ENCODE data around the gene SLC13A2. TPM values are rescaled to one million over a fixed set of nuclear protein-coding genes. Genes with fewer than 3 reads are reported as not detected.

Gene SLC13A2
- total RNA-seq, 1 donor from 2014 or later, result 0.87 TPM

DNA sequence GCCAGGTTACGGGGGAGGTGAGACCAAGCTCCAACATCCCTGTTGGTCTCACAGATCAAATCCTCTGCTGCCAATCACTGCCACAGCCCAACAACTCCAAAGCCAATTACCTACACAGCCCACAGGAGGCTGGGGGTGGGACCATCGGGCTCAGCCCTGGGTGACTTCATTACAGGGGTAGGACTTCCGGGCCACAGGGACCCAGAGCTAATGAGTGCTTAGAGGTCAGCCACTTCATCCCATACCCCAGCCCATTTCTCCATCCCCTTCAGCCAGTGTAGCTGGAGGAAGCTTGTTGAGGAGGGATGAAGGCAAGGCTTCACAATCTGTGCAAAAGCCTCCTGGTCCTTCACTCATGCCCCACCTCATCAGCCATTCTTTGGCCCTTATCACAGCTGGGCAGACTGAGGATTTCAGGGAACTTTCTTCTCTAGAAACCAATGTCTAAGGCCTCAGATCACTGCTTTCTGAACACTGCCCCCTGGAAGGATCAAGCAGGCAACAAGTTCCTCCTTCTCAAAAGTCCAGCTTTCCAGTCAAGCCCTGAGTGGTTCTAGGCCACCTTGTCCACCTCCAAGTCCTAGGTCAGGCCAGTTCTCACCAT is 38.5 kb downstream of the SLC13A2 start:
- TF ChIP-seq, protein P1, sequence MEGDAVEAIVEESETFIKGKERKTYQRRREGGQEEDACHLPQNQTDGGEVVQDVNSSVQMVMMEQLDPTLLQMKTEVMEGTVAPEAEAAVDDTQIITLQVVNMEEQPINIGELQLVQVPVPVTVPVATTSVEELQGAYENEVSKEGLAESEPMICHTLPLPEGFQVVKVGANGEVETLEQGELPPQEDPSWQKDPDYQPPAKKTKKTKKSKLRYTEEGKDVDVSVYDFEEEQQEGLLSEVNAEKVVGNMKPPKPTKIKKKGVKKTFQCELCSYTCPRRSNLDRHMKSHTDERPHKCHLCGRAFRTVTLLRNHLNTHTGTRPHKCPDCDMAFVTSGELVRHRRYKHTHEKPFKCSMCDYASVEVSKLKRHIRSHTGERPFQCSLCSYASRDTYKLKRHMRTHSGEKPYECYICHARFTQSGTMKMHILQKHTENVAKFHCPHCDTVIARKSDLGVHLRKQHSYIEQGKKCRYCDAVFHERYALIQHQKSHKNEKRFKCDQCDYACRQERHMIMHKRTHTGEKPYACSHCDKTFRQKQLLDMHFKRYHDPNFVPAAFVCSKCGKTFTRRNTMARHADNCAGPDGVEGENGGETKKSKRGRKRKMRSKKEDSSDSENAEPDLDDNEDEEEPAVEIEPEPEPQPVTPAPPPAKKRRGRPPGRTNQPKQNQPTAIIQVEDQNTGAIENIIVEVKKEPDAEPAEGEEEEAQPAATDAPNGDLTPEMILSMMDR (IDR thresholded peaks at IDR 0.05), result no peak
- H3K9me3 ChIP-seq, result no peaks in the 10 kb centered on the region
- peaks cover 5% of the 10 kb centered on the region for H3K27me3 ChIP-seq
- no peaks in the 10 kb centered on the region for H3K4me1 ChIP-seq
- DNase-seq (no peak), ATAC-seq (no peak)
- intact Hi-C loops (cut with DNase I), result no loop called here
- H3K27ac ChIP-seq, result no peak overlapping the region
- H3K36me3 ChIP-seq, result no peaks in the 10 kb centered on the region
- H3K4me3 ChIP-seq, result no peak overlapping the region

DNA sequence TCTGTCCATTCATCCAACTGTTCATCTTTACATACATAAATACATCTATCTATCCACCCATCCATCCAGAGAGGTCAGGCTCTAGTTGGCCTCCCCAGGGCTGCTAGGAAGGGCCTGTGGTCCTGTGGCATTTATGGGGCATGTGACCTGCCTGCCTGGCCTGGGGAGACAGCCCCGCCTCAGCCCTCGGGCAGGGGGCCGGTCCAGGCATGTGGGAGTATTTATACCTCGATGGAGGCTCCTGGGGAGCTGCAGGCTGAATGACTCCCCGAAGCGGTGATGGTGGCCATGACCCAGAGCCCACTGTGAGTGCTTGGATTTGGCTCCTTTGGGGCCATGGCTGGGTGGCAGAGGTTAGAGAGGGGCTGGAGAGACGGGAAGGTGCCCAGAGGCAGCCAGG is 40.0 kb downstream of the SLC13A2 start:
- TF ChIP-seq, protein P1 (IDR thresholded peaks at IDR 0.05), result no peak
- ATAC-seq, result no peak
- H3K4me1 ChIP-seq, result no peaks in the 10 kb centered on the region
- intact Hi-C loops (cut with DNase I), result no loop called here
- H3K9me3 ChIP-seq, result no peaks in the 10 kb centered on the region
- DNase-seq, result no peak
- H3K36me3 ChIP-seq, result no peaks in the 10 kb centered on the region
- no peak overlapping the region for H3K27ac ChIP-seq
- peaks cover 2% of the 10 kb centered on the region for H3K27me3 ChIP-seq
- no peak overlapping the region for H3K4me3 ChIP-seq

DNA sequence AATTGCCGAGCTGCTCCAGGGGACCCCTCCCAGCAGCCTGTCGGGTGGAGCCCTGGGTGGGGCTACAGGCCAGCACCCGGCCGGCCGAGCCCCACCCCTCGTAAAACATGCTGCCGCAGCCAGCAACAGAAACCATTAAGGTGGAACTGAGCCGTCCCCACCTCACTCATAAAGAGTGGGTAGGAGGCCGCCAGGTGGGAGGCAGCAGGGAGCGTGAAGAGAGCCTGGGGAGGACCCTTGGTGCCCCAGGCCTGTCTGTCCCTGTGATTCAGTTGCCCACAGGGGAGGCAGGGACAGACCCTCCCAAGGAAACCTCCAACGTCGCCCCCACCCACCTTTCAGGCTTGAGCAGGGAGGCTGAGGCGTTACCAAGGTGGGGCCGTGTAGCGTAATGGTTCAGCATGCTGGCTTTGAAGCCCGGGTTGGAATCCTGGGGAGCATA is 41.1 kb downstream of the SLC13A2 start:
- Histone ChIP-seq H3K27ac (no peak overlapping the region), H3K36me3 (no peaks in the 10 kb centered on the region), H3K9me3 (no peaks in the 10 kb centered on the region), H3K27me3 (no peaks in the 10 kb centered on the region), H3K4me3 (no peak overlapping the region), H3K4me1 (no peaks in the 10 kb centered on the region)
- TF ChIP-seq, protein P1 (IDR thresholded peaks at IDR 0.05), result no peak
- ATAC-seq, result no peak
- no peak for DNase-seq
- intact Hi-C loops (cut with DNase I), result no loop called here

DNA sequence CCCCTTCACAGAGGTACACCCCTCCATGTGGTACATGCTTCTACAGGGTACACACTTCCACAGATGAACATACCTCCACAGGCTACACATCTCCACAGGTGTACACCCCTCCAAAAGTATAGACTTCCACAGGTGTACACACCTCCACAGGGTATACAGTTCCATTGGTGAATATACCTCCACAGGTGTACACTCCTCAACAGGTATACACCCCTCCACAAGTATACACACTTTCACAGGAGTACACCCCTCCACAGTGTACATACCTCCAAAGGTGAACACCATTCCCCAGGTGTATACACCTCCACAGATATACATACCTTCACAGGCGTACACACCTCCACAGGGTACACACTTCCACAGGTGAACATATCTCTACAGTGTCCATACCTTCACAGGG is 42.1 kb downstream of the SLC13A2 start:
- TF ChIP-seq, protein P1 (IDR thresholded peaks at IDR 0.05), result no peak
- ATAC-seq, result no peak
- intact Hi-C loops (cut with DNase I), result no loop called here
- H3K4me3 ChIP-seq, result no peak overlapping the region
- no peaks in the 10 kb centered on the region for H3K27me3 ChIP-seq
- H3K4me1 ChIP-seq, result no peaks in the 10 kb centered on the region
- no peaks in the 10 kb centered on the region for H3K36me3 ChIP-seq
- no peak overlapping the region for H3K27ac ChIP-seq
- no peaks in the 10 kb centered on the region for H3K9me3 ChIP-seq
- no peak for DNase-seq

DNA sequence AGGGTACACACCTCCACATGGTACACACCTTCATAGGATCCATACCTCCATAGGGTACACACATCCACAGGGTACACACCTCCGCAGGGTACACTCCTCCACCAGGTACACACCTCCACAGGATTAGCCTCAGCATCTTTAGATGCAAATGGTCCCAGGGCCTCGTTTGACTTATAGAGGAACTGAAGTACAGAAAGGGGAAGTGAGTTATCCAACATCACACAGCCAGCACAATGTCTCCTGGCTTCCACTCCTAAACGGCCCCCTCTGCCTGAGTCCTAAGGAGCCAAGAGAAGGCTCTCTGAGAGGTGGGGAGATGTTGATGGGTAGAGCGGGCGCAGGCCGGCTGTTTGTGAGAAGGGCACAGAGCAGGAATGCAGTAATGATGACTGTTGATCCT is 44.7 kb downstream of the SLC13A2 start:
- H3K27ac ChIP-seq, result no peak overlapping the region
- intact Hi-C loops (cut with DNase I), result no loop called here
- H3K36me3 ChIP-seq, result no peaks in the 10 kb centered on the region
- ATAC-seq (peak; percentile 44), DNase-seq (no peak)
- no peak overlapping the region for H3K4me3 ChIP-seq
- H3K27me3 ChIP-seq, result no peaks in the 10 kb centered on the region
- H3K4me1 ChIP-seq, result no peaks in the 10 kb centered on the region
- TF ChIP-seq, protein P1 (IDR thresholded peaks at IDR 0.05), result no peak
- no peaks in the 10 kb centered on the region for H3K9me3 ChIP-seq

DNA sequence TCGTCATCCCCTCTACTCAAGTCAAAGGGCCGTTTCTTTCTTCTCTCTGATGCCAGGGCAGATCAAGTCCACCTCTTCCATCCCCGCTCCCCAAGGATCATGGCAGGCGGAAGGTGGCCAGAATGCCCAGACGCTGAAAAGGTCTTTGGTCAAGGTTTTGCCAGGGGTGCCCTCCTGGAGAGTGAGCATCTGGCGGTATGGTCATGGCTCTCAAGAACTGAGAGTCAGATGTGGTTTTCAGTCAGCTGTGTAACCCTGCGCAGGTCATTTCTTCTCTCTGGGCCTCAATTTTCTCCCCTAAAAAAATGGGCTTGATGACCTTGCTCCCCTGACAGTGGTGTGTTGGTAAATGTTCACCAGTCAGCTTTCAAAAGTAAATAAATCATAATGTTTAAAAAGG is 45.1 kb downstream of the SLC13A2 start:
- no peak overlapping the region for H3K27ac ChIP-seq
- H3K9me3 ChIP-seq, result no peaks in the 10 kb centered on the region
- no peak overlapping the region for H3K4me3 ChIP-seq
- H3K36me3 ChIP-seq, result no peaks in the 10 kb centered on the region
- DNase-seq, result no peak
- no peak for ATAC-seq
- intact Hi-C loops (cut with DNase I), result no loop called here
- TF ChIP-seq, protein P1 (IDR thresholded peaks at IDR 0.05), result no peak
- H3K27me3 ChIP-seq, result no peaks in the 10 kb centered on the region
- H3K4me1 ChIP-seq, result no peaks in the 10 kb centered on the region

Measured in upper lobe of right lung (tissue), 1 donor.